Neural cell (in vitro differentiated cells): ENCODE data around the gene PIP4K2A. TPM values are rescaled to one million over a fixed set of nuclear protein-coding genes. Genes with fewer than 3 reads are reported as not detected.

Source experiments
- H2AFZ ChIP-seq: fragments of 200-600, 300-800 bp; sonication (generic), shearing (Covaris generic); 2 replicates; pipeline ENCODE4 v1.6.0; 2014; ENCODE audit warnings: low read depth, mild to moderate bottlenecking, antibody characterized with exemption, low read length, moderate library complexity
- H3F3A ChIP-seq: fragments of 200-600 bp; shearing (Covaris generic); 2 replicates; pipeline ENCODE4 v1.6.1; 2016; ENCODE audit warnings: mild to moderate bottlenecking, moderate library complexity, mixed read lengths, antibody characterized with exemption, low read length; ENCODE audit not compliant: insufficient read depth, poor library complexity, severe bottlenecking
- H3K27ac ChIP-seq: fragments of 200-600, 300-800 bp; sonication (generic), shearing (Covaris generic); 2 replicates; pipeline ENCODE4 v1.5.1; 2014; ENCODE audit warnings: mild to moderate bottlenecking, low read length, moderate library complexity
- H3K27me3 ChIP-seq: fragments of 300-800, 200-600 bp; sonication (generic), shearing (Covaris generic); 2 replicates; pipeline ENCODE4 v1.6.0; 2014; ENCODE audit warnings: mild to moderate bottlenecking, low read depth, low read length, moderate library complexity; ENCODE audit not compliant: insufficient read depth
- H3K36me3 ChIP-seq: fragments of 300-800, 200-600 bp; sonication (generic), shearing (Covaris generic); 2 replicates; pipeline ENCODE4 v1.5.1; 2014; ENCODE audit warnings: mild to moderate bottlenecking, antibody characterized with exemption, low read length, moderate library complexity; ENCODE audit not compliant: insufficient read depth
- H3K4me2 ChIP-seq: fragments of 300-800, 200-600 bp; sonication (generic), shearing (Covaris generic); 2 replicates; pipeline ENCODE4 v1.6.0; 2014; ENCODE audit warnings: mild to moderate bottlenecking, low read length
- H3K4me3 ChIP-seq: fragments of 300-800, 200-600 bp; sonication (generic), shearing (Covaris generic); 2 replicates; pipeline ENCODE4 v1.5.1; 2014; ENCODE audit warnings: mild to moderate bottlenecking, low read length, moderate library complexity
- H3K79me2 ChIP-seq: fragments of 200-600 bp; shearing (Covaris generic); replicated peaks from 2 replicates; pipeline ENCODE4 v1.6.0; 2014; ENCODE audit warnings: mild to moderate bottlenecking, low read length, moderate library complexity; ENCODE audit not compliant: insufficient read depth
- H3K9ac ChIP-seq: fragments of 300-800, 200-600 bp; sonication (generic), shearing (Covaris generic); 2 replicates; pipeline ENCODE4 v1.6.1; 2016; ENCODE audit warnings: mild to moderate bottlenecking, low read length, mixed read lengths
- H3K9me2 ChIP-seq: fragments of 200-600 bp; shearing (Covaris generic); 2 replicates; pipeline ENCODE4 v1.6.1; 2016; ENCODE audit warnings: mild to moderate bottlenecking, low read length, mixed read lengths; ENCODE audit not compliant: insufficient read depth
- H3K9me3 ChIP-seq: fragments of 200-600, 300-800 bp; sonication (generic), shearing (Covaris generic); 2 replicates; pipeline ENCODE4 v1.6.1; 2016; ENCODE audit warnings: mild to moderate bottlenecking, mixed run types, low read length, moderate library complexity, mixed read lengths
- H4K20me1 ChIP-seq: fragments of 200-600 bp; shearing (Covaris generic); 2 replicates; pipeline ENCODE4 v1.6.1; 2016; ENCODE audit warnings: mild to moderate bottlenecking, mixed run types; ENCODE audit not compliant: insufficient read depth
- EP300 ChIP-seq: fragments of 450-650 bp; conservative IDR thresholded peaks from 2 replicates; pipeline ENCODE4 v1.6.1; 2014; ENCODE audit warnings: antibody characterized with exemption, mild to moderate bottlenecking, moderate library complexity; ENCODE audit not compliant: poor library complexity, severe bottlenecking
- EZH2 ChIP-seq: fragments of 200-600, 300-800 bp; shearing (Covaris generic), sonication (generic); IDR thresholded peaks from 2 replicates; pipeline ENCODE4 v1.6.1; 2014; ENCODE audit warnings: antibody characterized with exemption, low read length, borderline replicate concordance, mild to moderate bottlenecking; ENCODE audit not compliant: insufficient read depth, poor library complexity, severe bottlenecking
- MXI1 ChIP-seq: fragments of 450-650 bp; conservative IDR thresholded peaks from 2 replicates; pipeline ENCODE4 v1.6.1; 2014; ENCODE audit warnings: antibody characterized with exemption, mild to moderate bottlenecking; ENCODE audit not compliant: poor library complexity, severe bottlenecking
- POLR2AphosphoS5 ChIP-seq: IDR thresholded peaks from 2 replicates; pipeline ENCODE4 v1.6.1; 2012
- RAD21 ChIP-seq: fragments of 450-650 bp; conservative IDR thresholded peaks from 2 replicates; pipeline ENCODE4 v1.6.1; 2014; ENCODE audit warnings: antibody characterized with exemption, mild to moderate bottlenecking, moderate library complexity
- SMC3 ChIP-seq: fragments of 450-650 bp; conservative IDR thresholded peaks from 2 replicates; pipeline ENCODE4 v1.6.1; 2014; ENCODE audit warnings: antibody characterized with exemption, mild to moderate bottlenecking, moderate library complexity; ENCODE audit not compliant: poor library complexity
- TAF1 ChIP-seq: IDR thresholded peaks from 2 replicates; pipeline ENCODE4 v1.6.1; 2012; ENCODE audit warnings: low read depth
- polyA plus RNA-seq: library from polyadenylated mRNA; depleted of rRNA; stranded (reverse); fragments of >200 nt; gene quantifications from 2 replicates; pipeline ENCODE4 v1.2.3, GENCODE V29; 2014
- TF ChIP-seq, protein P1 (sequence below): IDR thresholded peaks from 2 replicates; pipeline ENCODE4 v1.6.1; 2012; ENCODE audit warnings: borderline replicate concordance
- TF ChIP-seq, protein P2 (sequence below): fragments of 450-650 bp; IDR thresholded peaks from 2 replicates; pipeline ENCODE4 v1.5.1; 2014; ENCODE audit warnings: antibody characterized with exemption, mild to moderate bottlenecking, moderate library complexity; ENCODE audit not compliant: poor library complexity, severe bottlenecking

The PIP4K2A gene
- polyA plus RNA-seq, 1 donor from 2014 or later: 12.6 TPM

DNA sequence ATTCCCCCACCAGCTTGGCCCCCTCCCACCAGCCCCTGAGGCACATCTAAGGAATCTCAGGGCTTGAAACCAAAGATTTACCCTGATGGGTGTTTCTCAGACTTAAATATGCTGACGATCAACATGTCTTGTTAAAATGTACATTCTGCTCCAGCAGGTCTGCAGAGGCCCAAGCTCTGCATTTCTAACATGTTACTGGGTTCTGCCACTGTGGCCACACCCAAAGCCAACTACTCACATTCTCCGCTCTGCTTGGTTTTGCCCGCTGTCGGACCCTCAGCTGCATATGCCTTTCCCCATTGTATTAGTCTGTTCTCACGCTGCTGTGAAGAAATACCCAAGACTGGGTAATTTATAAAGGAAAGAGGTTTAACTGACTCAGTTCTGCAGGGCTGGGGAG is 8.9 kb downstream of the PIP4K2A start:
- Histone ChIP-seq H3K36me3 (no peaks in the 10 kb centered on the region), H3K9me2 (no peaks in the 10 kb centered on the region), H3K9ac (no peak overlapping the region), H3K27me3 (no peaks in the 10 kb centered on the region), H3F3A (no peaks in the 10 kb centered on the region), H3K9me3 (no peaks in the 10 kb centered on the region), H2AFZ (no peak overlapping the region), H4K20me1 (no peaks in the 10 kb centered on the region), H3K79me2 (peaks cover 25% of the 10 kb centered on the region), H3K4me3 (no peak overlapping the region), H3K4me2 (no peak overlapping the region), H3K27ac (no peak overlapping the region)
- no peak for TF ChIP-seq TAF1

DNA sequence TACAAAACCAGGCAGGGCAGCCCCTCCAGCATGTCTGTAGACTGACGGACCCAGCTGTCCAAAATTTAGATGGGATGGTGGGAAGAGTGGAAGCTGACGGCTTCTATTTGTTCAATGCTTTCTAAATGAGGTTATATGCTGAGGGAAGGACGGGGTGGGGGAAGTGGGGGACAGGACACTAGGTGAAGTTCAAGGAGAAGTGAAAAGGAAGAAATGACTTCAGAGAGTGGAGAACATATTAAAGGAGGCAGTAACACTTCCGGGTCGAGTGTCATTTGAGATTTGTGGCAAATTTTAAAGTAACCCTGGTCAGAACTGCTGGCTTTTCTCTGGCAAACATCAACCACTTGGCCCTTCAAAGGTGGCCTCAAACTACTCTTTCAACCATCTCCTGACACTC is 9.4 kb downstream of the PIP4K2A start:
- no peak overlapping the region for H3K9ac ChIP-seq
- H3K79me2 ChIP-seq: peaks cover 21% of the 10 kb centered on the region
- H3K4me2 ChIP-seq: no peak overlapping the region
- H2AFZ ChIP-seq: no peak overlapping the region
- H3K9me3 ChIP-seq: no peaks in the 10 kb centered on the region
- TF ChIP-seq RAD21 (no peak), MXI1 (no peak), TAF1 (no peak), EP300 (no peak), SMC3 (no peak), POLR2AphosphoS5 (no peak), EZH2 (no peak)
- TF ChIP-seq, protein P1, sequence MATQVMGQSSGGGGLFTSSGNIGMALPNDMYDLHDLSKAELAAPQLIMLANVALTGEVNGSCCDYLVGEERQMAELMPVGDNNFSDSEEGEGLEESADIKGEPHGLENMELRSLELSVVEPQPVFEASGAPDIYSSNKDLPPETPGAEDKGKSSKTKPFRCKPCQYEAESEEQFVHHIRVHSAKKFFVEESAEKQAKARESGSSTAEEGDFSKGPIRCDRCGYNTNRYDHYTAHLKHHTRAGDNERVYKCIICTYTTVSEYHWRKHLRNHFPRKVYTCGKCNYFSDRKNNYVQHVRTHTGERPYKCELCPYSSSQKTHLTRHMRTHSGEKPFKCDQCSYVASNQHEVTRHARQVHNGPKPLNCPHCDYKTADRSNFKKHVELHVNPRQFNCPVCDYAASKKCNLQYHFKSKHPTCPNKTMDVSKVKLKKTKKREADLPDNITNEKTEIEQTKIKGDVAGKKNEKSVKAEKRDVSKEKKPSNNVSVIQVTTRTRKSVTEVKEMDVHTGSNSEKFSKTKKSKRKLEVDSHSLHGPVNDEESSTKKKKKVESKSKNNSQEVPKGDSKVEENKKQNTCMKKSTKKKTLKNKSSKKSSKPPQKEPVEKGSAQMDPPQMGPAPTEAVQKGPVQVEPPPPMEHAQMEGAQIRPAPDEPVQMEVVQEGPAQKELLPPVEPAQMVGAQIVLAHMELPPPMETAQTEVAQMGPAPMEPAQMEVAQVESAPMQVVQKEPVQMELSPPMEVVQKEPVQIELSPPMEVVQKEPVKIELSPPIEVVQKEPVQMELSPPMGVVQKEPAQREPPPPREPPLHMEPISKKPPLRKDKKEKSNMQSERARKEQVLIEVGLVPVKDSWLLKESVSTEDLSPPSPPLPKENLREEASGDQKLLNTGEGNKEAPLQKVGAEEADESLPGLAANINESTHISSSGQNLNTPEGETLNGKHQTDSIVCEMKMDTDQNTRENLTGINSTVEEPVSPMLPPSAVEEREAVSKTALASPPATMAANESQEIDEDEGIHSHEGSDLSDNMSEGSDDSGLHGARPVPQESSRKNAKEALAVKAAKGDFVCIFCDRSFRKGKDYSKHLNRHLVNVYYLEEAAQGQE: no peak
- TF ChIP-seq, protein P2, sequence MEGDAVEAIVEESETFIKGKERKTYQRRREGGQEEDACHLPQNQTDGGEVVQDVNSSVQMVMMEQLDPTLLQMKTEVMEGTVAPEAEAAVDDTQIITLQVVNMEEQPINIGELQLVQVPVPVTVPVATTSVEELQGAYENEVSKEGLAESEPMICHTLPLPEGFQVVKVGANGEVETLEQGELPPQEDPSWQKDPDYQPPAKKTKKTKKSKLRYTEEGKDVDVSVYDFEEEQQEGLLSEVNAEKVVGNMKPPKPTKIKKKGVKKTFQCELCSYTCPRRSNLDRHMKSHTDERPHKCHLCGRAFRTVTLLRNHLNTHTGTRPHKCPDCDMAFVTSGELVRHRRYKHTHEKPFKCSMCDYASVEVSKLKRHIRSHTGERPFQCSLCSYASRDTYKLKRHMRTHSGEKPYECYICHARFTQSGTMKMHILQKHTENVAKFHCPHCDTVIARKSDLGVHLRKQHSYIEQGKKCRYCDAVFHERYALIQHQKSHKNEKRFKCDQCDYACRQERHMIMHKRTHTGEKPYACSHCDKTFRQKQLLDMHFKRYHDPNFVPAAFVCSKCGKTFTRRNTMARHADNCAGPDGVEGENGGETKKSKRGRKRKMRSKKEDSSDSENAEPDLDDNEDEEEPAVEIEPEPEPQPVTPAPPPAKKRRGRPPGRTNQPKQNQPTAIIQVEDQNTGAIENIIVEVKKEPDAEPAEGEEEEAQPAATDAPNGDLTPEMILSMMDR: no peak
- no peak overlapping the region for H3K27ac ChIP-seq
- no peaks in the 10 kb centered on the region for H3K27me3 ChIP-seq
- no peaks in the 10 kb centered on the region for H3F3A ChIP-seq
- H4K20me1 ChIP-seq: no peaks in the 10 kb centered on the region
- no peak overlapping the region for H3K4me3 ChIP-seq
- no peaks in the 10 kb centered on the region for H3K9me2 ChIP-seq
- no peaks in the 10 kb centered on the region for H3K36me3 ChIP-seq

DNA sequence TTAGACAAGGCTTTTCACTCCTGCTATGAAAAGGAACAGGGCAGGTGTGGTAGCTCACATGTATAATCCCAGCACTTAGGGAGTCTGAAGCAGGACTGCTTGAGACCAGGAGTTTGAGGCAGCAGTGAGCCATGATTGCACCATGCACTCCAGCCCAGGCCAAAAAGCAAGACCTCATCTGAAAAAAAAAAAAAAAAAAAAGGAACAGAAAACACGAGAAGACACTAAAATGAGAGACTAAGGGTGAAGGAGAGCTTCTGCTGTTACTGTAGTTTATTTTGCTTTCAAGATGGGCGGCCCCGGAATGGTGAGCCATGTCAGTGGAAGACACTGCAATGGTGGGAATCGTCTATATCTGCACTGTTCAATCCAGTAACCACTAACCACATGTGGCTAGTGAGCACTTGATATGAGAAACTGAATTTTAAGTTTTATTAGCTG is 9.9 kb downstream of the PIP4K2A start:
- TF ChIP-seq, protein P1: no peak
- TF ChIP-seq POLR2AphosphoS5 (no peak), TAF1 (no peak), EP300 (no peak)
- Histone ChIP-seq H3F3A (no peaks in the 10 kb centered on the region), H3K79me2 (peaks cover 16% of the 10 kb centered on the region), H3K27ac (no peak overlapping the region), H3K9me2 (no peaks in the 10 kb centered on the region), H3K9ac (no peak overlapping the region), H3K27me3 (no peaks in the 10 kb centered on the region), H3K9me3 (no peaks in the 10 kb centered on the region), H3K4me3 (no peak overlapping the region), H2AFZ (no peak overlapping the region), H3K36me3 (no peaks in the 10 kb centered on the region), H3K4me2 (no peak overlapping the region), H4K20me1 (no peaks in the 10 kb centered on the region)
